ENCODE data around the gene KLK15.
"Not testable (repeated sequence)": the region's sequence is repeated elsewhere in the genome, so short reads cannot be mapped to it uniquely, and the experiment has no call there.

The KLK15 gene

GRCh38 chr19:50819636-50820035 is 13.7 kb downstream of the KLK15 start:
- DNase-seq = no peak

- no peak for DNase-seq
Measured at GRCh38 chr19:50818859-50819472, 14.4 kb downstream of the KLK15 start.

- DNase-seq = peak; percentile 77
Measured at GRCh38 chr19:50817941-50818858, 15.2 kb downstream of the KLK15 start.

- no peak for DNase-seq
Measured at GRCh38 chr19:50815439-50815838, 17.9 kb downstream of the KLK15 start.

GRCh38 chr19:50814883-50815282 is 18.5 kb downstream of the KLK15 start:
- DNase-seq = no peak

- DNase-seq = no peak
Measured at GRCh38 chr19:50812474-50812873, 20.9 kb downstream of the KLK15 start.

GRCh38 chr19:50811622-50812238 is 21.6 kb downstream of the KLK15 start:
- not testable (repeated sequence) for DNase-seq

GRCh38 chr19:50808856-50809255 is 24.5 kb downstream of the KLK15 start:
- no peak for DNase-seq

GRCh38 chr19:50804420-50805272 is 28.7 kb downstream of the KLK15 start:
- DNase-seq = peak; percentile 99

- peak; percentile 62 for DNase-seq
Measured at GRCh38 chr19:50803633-50804419, 29.5 kb downstream of the KLK15 start.

GRCh38 chr19:50801107-50801506 is 32.3 kb downstream of the KLK15 start:
- no peak for DNase-seq

GRCh38 chr19:50799547-50799851 is 33.9 kb downstream of the KLK15 start:
- no peak for DNase-seq

- no peak for DNase-seq
Measured at GRCh38 chr19:50798659-50799546, 34.5 kb downstream of the KLK15 start.

- DNase-seq = no peak
Measured at GRCh38 chr19:50797781-50798658, 35.4 kb downstream of the KLK15 start.

GRCh38 chr19:50797429-50797780 is 36.0 kb downstream of the KLK15 start:
- DNase-seq = no peak

GRCh38 chr19:50796634-50797428 is 36.5 kb downstream of the KLK15 start:
- DNase-seq = no peak

GRCh38 chr19:50796128-50796633 is 37.2 kb downstream of the KLK15 start:
- DNase-seq = peak; percentile 41

GRCh38 chr19:50795664-50796073 is 37.7 kb downstream of the KLK15 start:
- peak; percentile 25 for DNase-seq
